GM12892 (cell line): ENCODE data around the gene DEGS1.

Experiments
- POLR2A ChIP-seq: IDR thresholded peaks from 2 replicates; pipeline ENCODE4 v1.6.1; 2011; ENCODE audit warnings: low read depth, low read length, control low read depth
- POLR2AphosphoS5 ChIP-seq: IDR thresholded peaks from 2 replicates; pipeline ENCODE4 v1.6.1; 2011; ENCODE audit warnings: low read depth, low read length, control low read depth

GRCh38 chr1:224149709-224150108 is 33.3 kb upstream of the DEGS1 start:
- TF ChIP-seq POLR2AphosphoS5 (no peak), POLR2A (no peak)
